Inferior parietal cortex (tissue), 1 donor: ENCODE data around the gene CD36.
"Not testable (repeated sequence)": the region's sequence is repeated elsewhere in the genome, so short reads cannot be mapped to it uniquely, and the experiment has no call there.

Experiments used
- DNase-seq: peaks from one replicate; pipeline ENCODE4 v3.0.0-alpha.2; 2016; ENCODE audit errors: extremely low spot score

The CD36 gene

GRCh38 chr7:80653244-80653643 is 14.8 kb downstream of the CD36 start:
- no peak for DNase-seq

GRCh38 chr7:80654887-80655340 is 16.5 kb downstream of the CD36 start:
- DNase-seq: no peak

- no peak for DNase-seq
These were observed 17.6 kb downstream of the CD36 start for GRCh38 chr7:80656029-80656428.

GRCh38 chr7:80659120-80660055 is 20.9 kb downstream of the CD36 start:
- DNase-seq: peak; percentile 45

- DNase-seq: no peak
These were observed 22.5 kb downstream of the CD36 start for GRCh38 chr7:80660939-80661338.

GRCh38 chr7:80661729-80662128 is 23.3 kb downstream of the CD36 start:
- no peak for DNase-seq

GRCh38 chr7:80662252-80662651 is 23.8 kb downstream of the CD36 start:
- no peak for DNase-seq

GRCh38 chr7:80665526-80665925 is 27.1 kb downstream of the CD36 start:
- DNase-seq: no peak

- DNase-seq: no peak
These were observed 27.9 kb downstream of the CD36 start for GRCh38 chr7:80666376-80666775.

GRCh38 chr7:80669367-80669766 is 30.9 kb downstream of the CD36 start:
- DNase-seq: not testable (repeated sequence)

- DNase-seq: no peak
These were observed 33.3 kb downstream of the CD36 start for GRCh38 chr7:80671744-80672143.

GRCh38 chr7:80675090-80675489 is 36.6 kb downstream of the CD36 start:
- no peak for DNase-seq

- DNase-seq: no peak
These were observed 38.0 kb downstream of the CD36 start for GRCh38 chr7:80676404-80676803.

- no peak for DNase-seq
These were observed 39.2 kb downstream of the CD36 start for GRCh38 chr7:80677629-80678028.

- DNase-seq: no peak
These were observed 40.3 kb downstream of the CD36 start for GRCh38 chr7:80678707-80679106.

- DNase-seq: no peak
These were observed 41.8 kb downstream of the CD36 start for GRCh38 chr7:80679921-80680907.

GRCh38 chr7:80681272-80681885 is 42.9 kb downstream of the CD36 start:
- DNase-seq: no peak

- DNase-seq: no peak
These were observed 44.3 kb downstream of the CD36 start for GRCh38 chr7:80682744-80683143.

GRCh38 chr7:80686576-80686975 is 48.1 kb downstream of the CD36 start:
- no peak for DNase-seq

GRCh38 chr7:80699045-80699638 is 60.7 kb downstream of the CD36 start:
- peak; percentile 88 for DNase-seq

- DNase-seq: no peak
These were observed 61.3 kb downstream of the CD36 start for GRCh38 chr7:80699721-80700256.
